Neutrophil (primary cell): ENCODE data around the gene IP6K1.
"Not testable (repeated sequence)": the region's sequence is repeated elsewhere in the genome, so short reads cannot be mapped to it uniquely, and the experiment has no call there.

Experiments
- H3K27ac ChIP-seq: fragments of 200-600 bp; sonication (generic); 2 replicates; pipeline ENCODE4 v1.5.1; 2016; ENCODE audit warnings: mild to moderate bottlenecking, moderate library complexity
- H3K27me3 ChIP-seq: fragments of 200-600 bp; sonication (generic); 2 replicates; pipeline ENCODE4 v1.6.0; 2016; ENCODE audit warnings: mild to moderate bottlenecking
- H3K36me3 ChIP-seq: fragments of 200-600 bp; sonication (generic); 2 replicates; pipeline ENCODE4 v1.5.1; 2017
- H3K4me1 ChIP-seq, 2 experiments: fragments of 200-600 bp in 1 of 2; sonication (generic) in 1 of 2; 1 replicate in 1 of 2; 2 replicates in 1 of 2; pipeline versions ENCODE4 v1.5.1 to v1.6.1; 2013 to 2016; ENCODE audit warnings: low read depth in 1 of 2, low read length in 1 of 2, mild to moderate bottlenecking in 1 of 2, moderate library complexity in 1 of 2; ENCODE audit not compliant: control insufficient read depth in 1 of 2, insufficient read depth in 1 of 2
- H3K4me3 ChIP-seq, 2 experiments: fragments of 200-600 bp in 1 of 2; sonication (generic) in 1 of 2; 1 replicate in 1 of 2; 2 replicates in 1 of 2; pipeline ENCODE4 v1.5.1; 2013 to 2016; ENCODE audit warnings: low read depth in 1 of 2, low read length in 1 of 2, mild to moderate bottlenecking in 1 of 2, moderate library complexity in 1 of 2
- H3K9me3 ChIP-seq: fragments of 200-600 bp; sonication (generic); 2 replicates; pipeline ENCODE4 v1.5.1; 2016
- TF ChIP-seq, protein P1 (sequence below): fragments of 200-600 bp; sonication (generic); IDR thresholded peaks from 2 replicates; pipeline ENCODE4 v1.5.1; 2016; ENCODE audit warnings: antibody characterized with exemption

Gene IP6K1

GRCh38 chr3:49786357-49787181, at the start of gene IP6K1:
TSS of gene IP6K1 (minus strand) at chr3:49786542. CDS start at chr3:49748040, 38,502 bp downstream.
- Histone ChIP-seq H3K9me3 (no peaks in the 10 kb centered on the region), H3K4me1 (peaks cover 21 to 24% of the 10 kb centered on the region in 2 experiments), H3K36me3 (peaks cover 30% of the 10 kb centered on the region), H3K27me3 (peaks cover 16% of the 10 kb centered on the region), H3K27ac (peak within 1 kb of the TSS; percentile 96), H3K4me3 (peak within 1 kb of the TSS; percentile 91 to 97)
- TF ChIP-seq, protein P1, sequence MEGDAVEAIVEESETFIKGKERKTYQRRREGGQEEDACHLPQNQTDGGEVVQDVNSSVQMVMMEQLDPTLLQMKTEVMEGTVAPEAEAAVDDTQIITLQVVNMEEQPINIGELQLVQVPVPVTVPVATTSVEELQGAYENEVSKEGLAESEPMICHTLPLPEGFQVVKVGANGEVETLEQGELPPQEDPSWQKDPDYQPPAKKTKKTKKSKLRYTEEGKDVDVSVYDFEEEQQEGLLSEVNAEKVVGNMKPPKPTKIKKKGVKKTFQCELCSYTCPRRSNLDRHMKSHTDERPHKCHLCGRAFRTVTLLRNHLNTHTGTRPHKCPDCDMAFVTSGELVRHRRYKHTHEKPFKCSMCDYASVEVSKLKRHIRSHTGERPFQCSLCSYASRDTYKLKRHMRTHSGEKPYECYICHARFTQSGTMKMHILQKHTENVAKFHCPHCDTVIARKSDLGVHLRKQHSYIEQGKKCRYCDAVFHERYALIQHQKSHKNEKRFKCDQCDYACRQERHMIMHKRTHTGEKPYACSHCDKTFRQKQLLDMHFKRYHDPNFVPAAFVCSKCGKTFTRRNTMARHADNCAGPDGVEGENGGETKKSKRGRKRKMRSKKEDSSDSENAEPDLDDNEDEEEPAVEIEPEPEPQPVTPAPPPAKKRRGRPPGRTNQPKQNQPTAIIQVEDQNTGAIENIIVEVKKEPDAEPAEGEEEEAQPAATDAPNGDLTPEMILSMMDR: peak; percentile 33

GRCh38 chr3:49831341-49831740, 45.0 kb upstream of the IP6K1 start:
- Histone ChIP-seq H3K4me3 (no peak overlapping the region), H3K4me1 (no peaks in the 10 kb centered on the region), H3K27ac (no peak overlapping the region), H3K36me3 (peaks cover 39% of the 10 kb centered on the region), H3K9me3 (no peaks in the 10 kb centered on the region), H3K27me3 (no peaks in the 10 kb centered on the region)
- TF ChIP-seq, protein P1: no peak

DNA sequence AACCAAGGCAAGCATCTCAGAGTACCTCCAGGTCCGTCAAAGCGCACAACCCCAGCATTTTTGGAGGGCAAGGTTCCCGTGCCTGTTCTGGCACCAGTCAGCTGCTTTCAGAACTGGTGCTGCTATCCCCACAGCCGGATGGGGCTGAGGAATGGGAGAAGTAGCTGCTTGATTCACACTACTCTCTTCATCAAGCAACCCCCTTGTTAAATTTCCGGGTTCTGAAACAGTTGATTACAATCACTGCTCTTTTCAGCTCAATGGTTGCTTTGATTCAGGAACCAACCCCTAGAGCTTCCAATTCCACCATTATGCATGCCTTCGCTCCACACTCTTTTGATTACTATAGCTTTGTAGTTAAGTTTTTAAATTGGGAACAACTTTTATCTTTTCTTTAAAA, 39.7 kb upstream of the IP6K1 start:
- H3K4me3 ChIP-seq: no peak overlapping the region
- TF ChIP-seq, protein P1: no peak
- no peak overlapping the region for H3K27ac ChIP-seq
- H3K9me3 ChIP-seq: no peaks in the 10 kb centered on the region
- H3K36me3 ChIP-seq: peaks cover 25% of the 10 kb centered on the region
- no peaks in the 10 kb centered on the region for H3K4me1 ChIP-seq
- no peaks in the 10 kb centered on the region for H3K27me3 ChIP-seq

DNA sequence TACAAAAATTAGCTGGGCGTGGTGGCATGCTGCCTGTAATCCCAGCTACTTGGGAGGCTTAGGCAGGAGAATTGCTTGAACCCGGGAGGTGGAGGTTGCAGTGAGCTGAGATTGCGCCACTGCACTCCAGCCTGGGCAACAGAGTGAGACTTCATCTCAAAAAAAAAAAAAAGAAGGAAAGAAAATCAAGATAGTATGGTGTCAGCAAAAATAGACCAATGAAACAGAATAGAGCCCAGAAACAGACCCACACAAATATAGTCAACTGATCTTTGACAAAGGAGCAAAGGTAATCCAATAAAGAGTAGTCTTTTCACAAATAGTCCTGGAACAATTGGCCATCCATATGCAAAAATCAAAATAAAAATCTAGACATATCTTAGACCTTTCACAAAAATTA, 36.8 kb upstream of the IP6K1 start:
- not testable (repeated sequence) for H3K27me3 ChIP-seq, H3K9me3 ChIP-seq, H3K4me1 ChIP-seq, H3K27ac ChIP-seq, H3K36me3 ChIP-seq, H3K4me3 ChIP-seq

GRCh38 chr3:49813497-49814174, 27.3 kb upstream of the IP6K1 start, which contains the start of gene UBA7:
TSS of gene UBA7 (minus strand) at chr3:49813953. CDS start at chr3:49813787, 166 bp downstream.
- TF ChIP-seq, protein P1: no peak
- Histone ChIP-seq H3K4me1 (peaks cover 23 to 24% of the 10 kb centered on the region in 2 experiments), H3K4me3 (peak within 1 kb of the TSS; percentile 61 to 70), H3K27ac (peak within 1 kb of the TSS; percentile 88), H3K9me3 (no peaks in the 10 kb centered on the region), H3K27me3 (no peaks in the 10 kb centered on the region), H3K36me3 (peaks cover 39% of the 10 kb centered on the region)
